ENCODE results near the gene S100A9. TPM values are rescaled to one million over a fixed set of nuclear protein-coding genes. Genes with fewer than 3 reads are reported as not detected.
"Not testable (repeated sequence)": the region's sequence is repeated elsewhere in the genome, so short reads cannot be mapped to it uniquely, and the experiment has no call there.

The S100A9 gene
- total RNA-seq, 1 experiment from 2014 or later = 0.59 TPM

DNA sequence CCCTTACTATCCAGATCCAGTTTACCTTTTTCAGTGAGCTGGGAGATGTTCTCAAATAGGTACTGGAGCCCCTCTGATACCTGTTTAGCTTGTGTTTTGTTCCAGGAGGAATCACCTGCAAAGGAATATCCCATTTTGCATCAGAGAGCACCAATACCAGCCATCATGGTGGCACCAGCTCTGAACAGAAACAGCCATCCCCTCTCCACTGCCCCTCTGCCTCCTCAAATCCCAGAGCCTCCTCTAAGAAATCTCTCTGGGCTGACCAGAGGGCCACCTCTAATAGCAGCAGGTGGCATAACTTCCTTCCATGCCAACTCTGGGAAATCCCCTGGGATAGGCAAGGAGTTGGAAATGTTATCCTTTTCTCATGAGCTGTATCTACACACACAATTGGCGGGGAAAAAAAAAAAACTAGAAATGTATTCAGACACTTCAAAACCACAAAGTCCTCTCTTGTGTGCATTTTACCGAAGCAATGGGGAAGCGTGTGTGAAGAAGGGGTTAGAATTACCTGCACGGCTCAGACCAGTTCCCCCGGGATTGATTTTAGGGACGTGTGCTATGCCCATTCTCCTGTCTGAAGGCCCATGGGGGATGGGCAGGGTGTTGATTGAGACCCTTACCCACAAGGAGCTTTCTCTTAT lies 11.5 kb upstream of the S100A9 start:
- H3K9ac ChIP-seq (ENCODE audit: low read length) = no peak overlapping the region
- intact Hi-C loops (cut with micrococcal nuclease) = no loop called here
- TF ChIP-seq, protein P1, sequence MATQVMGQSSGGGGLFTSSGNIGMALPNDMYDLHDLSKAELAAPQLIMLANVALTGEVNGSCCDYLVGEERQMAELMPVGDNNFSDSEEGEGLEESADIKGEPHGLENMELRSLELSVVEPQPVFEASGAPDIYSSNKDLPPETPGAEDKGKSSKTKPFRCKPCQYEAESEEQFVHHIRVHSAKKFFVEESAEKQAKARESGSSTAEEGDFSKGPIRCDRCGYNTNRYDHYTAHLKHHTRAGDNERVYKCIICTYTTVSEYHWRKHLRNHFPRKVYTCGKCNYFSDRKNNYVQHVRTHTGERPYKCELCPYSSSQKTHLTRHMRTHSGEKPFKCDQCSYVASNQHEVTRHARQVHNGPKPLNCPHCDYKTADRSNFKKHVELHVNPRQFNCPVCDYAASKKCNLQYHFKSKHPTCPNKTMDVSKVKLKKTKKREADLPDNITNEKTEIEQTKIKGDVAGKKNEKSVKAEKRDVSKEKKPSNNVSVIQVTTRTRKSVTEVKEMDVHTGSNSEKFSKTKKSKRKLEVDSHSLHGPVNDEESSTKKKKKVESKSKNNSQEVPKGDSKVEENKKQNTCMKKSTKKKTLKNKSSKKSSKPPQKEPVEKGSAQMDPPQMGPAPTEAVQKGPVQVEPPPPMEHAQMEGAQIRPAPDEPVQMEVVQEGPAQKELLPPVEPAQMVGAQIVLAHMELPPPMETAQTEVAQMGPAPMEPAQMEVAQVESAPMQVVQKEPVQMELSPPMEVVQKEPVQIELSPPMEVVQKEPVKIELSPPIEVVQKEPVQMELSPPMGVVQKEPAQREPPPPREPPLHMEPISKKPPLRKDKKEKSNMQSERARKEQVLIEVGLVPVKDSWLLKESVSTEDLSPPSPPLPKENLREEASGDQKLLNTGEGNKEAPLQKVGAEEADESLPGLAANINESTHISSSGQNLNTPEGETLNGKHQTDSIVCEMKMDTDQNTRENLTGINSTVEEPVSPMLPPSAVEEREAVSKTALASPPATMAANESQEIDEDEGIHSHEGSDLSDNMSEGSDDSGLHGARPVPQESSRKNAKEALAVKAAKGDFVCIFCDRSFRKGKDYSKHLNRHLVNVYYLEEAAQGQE (IDR thresholded peaks at IDR 0.05; ENCODE audit: low read depth) = no peak
- TF ChIP-seq FOSL1 (IDR thresholded peaks at IDR 0.05; ENCODE audit: low read depth) = no peak
- DNase-seq (ENCODE audit: low read depth, low spot score) (no peak), ATAC-seq (no peak)
- H3K79me2 ChIP-seq (ENCODE audit: insufficient read depth, low read length) = no peaks in the 10 kb centered on the region
- H3K4me1 ChIP-seq (ENCODE audit: control insufficient read depth in 1 of 2, insufficient read depth in 2 of 2, low read length in 2 of 2) = no peaks in the 10 kb centered on the region
- H3K9me3 ChIP-seq (ENCODE audit: control insufficient read depth in 1 of 2, insufficient read depth in 1 of 2, low read depth in 1 of 2, low read length in 2 of 2) = no peaks in the 10 kb centered on the region
- ChIA-PET POLR2A (no interaction called here), CTCF (no interaction called here), RAD21 (ENCODE audit: low non-redundant PET in 1 of 2, low total read pairs in 2 of 2, uncharacterized antibody in 2 of 2, unreplicated experiment in 2 of 2) (no interaction called here)
- H3K4me2 ChIP-seq (ENCODE audit: low read length) = no peak overlapping the region
- BruUV-seq (replicated peaks) = no TSS peak
- H3K36me3 ChIP-seq (ENCODE audit: control insufficient read depth in 1 of 2, insufficient read depth in 2 of 2, low read length in 2 of 2) = no peaks in the 10 kb centered on the region
- peaks cover 59% of the 10 kb centered on the region for H3K27me3 ChIP-seq (ENCODE audit: insufficient read depth, low read length)
- H3K27ac ChIP-seq (ENCODE audit: low read depth, low read length) = no peak overlapping the region
- no peak overlapping the region for H3K4me3 ChIP-seq (replicated peaks in 1 of 2; ENCODE audit: low read depth in 1 of 2, low read length in 2 of 2)
- H4K20me1 ChIP-seq (ENCODE audit: insufficient read depth) = no peaks in the 10 kb centered on the region
- H2AFZ ChIP-seq (ENCODE audit: low read depth, low read length, poor library complexity, severe bottlenecking) = no peak overlapping the region
- no peaks in the 10 kb centered on the region for H3K9me2 ChIP-seq (ENCODE audit: insufficient read depth)

DNA sequence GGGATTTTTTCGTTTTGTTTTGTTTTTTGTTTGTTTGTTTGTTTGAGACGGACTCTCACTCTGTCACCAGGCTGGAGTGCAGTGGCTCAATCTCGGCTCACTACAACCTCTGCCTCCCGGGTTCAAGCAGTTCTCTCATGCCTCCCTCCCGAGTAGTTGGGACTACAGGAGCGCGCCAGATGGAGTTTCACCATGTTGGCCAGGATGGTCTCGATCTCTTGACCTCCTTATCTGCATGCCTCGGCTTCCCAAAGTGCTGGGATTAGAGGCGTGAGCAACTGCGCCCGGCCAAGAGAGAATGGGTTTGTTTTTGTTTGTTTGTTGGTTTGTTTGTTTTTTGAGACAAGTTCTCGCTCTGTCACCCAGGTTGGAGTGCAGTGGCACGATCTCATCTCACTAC lies 10.6 kb upstream of the S100A9 start:
- CTCF ChIA-PET; H3K4me2 ChIP-seq (ENCODE audit: low read length); ATAC-seq; H2AFZ ChIP-seq (ENCODE audit: low read depth, low read length, poor library complexity, severe bottlenecking); H3K36me3 ChIP-seq (ENCODE audit: control insufficient read depth in 1 of 2, insufficient read depth in 2 of 2, low read length in 2 of 2); H3K9me3 ChIP-seq (ENCODE audit: control insufficient read depth in 1 of 2, insufficient read depth in 1 of 2, low read depth in 1 of 2, low read length in 2 of 2); H3K9ac ChIP-seq (ENCODE audit: low read length); H3K27ac ChIP-seq (ENCODE audit: low read depth, low read length); BruUV-seq (replicated peaks); intact Hi-C loops (cut with micrococcal nuclease); H4K20me1 ChIP-seq (ENCODE audit: insufficient read depth); DNase-seq (ENCODE audit: low read depth, low spot score); POLR2A ChIA-PET; H3K4me1 ChIP-seq (ENCODE audit: control insufficient read depth in 1 of 2, insufficient read depth in 2 of 2, low read length in 2 of 2); H3K4me3 ChIP-seq (replicated peaks in 1 of 2; ENCODE audit: low read depth in 1 of 2, low read length in 2 of 2); H3K79me2 ChIP-seq (ENCODE audit: insufficient read depth, low read length); RAD21 ChIA-PET (ENCODE audit: low non-redundant PET in 1 of 2, low total read pairs in 2 of 2, uncharacterized antibody in 2 of 2, unreplicated experiment in 2 of 2); H3K9me2 ChIP-seq (ENCODE audit: insufficient read depth): not testable (repeated sequence)
- peaks cover 56% of the 10 kb centered on the region for H3K27me3 ChIP-seq (ENCODE audit: insufficient read depth, low read length)
